K562 (cell line): ENCODE measurements around the gene RSPH3. TPM values are rescaled to one million over a fixed set of nuclear protein-coding genes. Genes with fewer than 3 reads are reported as not detected.

Source experiments
- ATAC-seq: fragments of 200-7000 bp; cut with Tn5 transposase; 3 replicates; pipeline ENCODE4 v1.9.1; 2020; ENCODE audit warnings: moderate library complexity
- BruUV-seq: library from RNA; stranded (reverse); fragments of 400-500 nt; replicated peaks from 2 replicates; lab custom pipeline; 2021; lab: Mats Ljungman, UMichigan
- CTCF ChIA-PET: fragments of 300-600 bp; formaldehyde crosslinking; extraction: SDS; loops from one replicate; lab custom pipeline; 2021; ENCODE audit warnings: low intra/inter-chr PET ratio; lab: Yijun Ruan, JAX
- POLR2A ChIA-PET: fragments of 300-600, 350-650 bp; sonication (Branson Sonifier 250); formaldehyde crosslinking; extraction: SDS; loops from one replicate; lab custom pipeline; 2021; ENCODE audit warnings: antibody characterized with exemption, inconsistent platforms; lab: Yijun Ruan, JAX
- DNase-seq, 4 experiments: peaks; one replicate each; pipeline versions ENCODE4 v3.0.0 to v3.0.0-alpha.2; 2011 to 2018; ENCODE audit warnings: low spot score in 3 of 4, mixed read lengths in 3 of 4; ENCODE audit errors: extremely low read depth in 1 of 4
- FAIRE-seq: peaks from 2 replicates; lab custom pipeline; 2011; peaks lifted over from hg19 to GRCh38; lab: Jason Lieb, UNC
- H2AFZ ChIP-seq: 2 replicates; pipeline ENCODE4 v1.6.0; 2011; ENCODE audit warnings: low read depth, low read length, control low read depth, inconsistent platforms
- H3K27ac ChIP-seq: fragments of 200-600 bp; 3 replicates; pipeline ENCODE4 v1.8.0; 2011; ENCODE audit warnings: low read depth, mild to moderate bottlenecking, control low read depth, inconsistent platforms, low read length, moderate library complexity, mixed read lengths; ENCODE audit errors: extremely low read depth
- H3K27me3 ChIP-seq, 2 experiments: fragments of 300-600 bp in 1 of 2; 2 replicates in 1 of 2; 3 replicates in 1 of 2; pipeline versions ENCODE4 v1.6.0 to v1.8.0; 2011; ENCODE audit warnings: inconsistent platforms in 2 of 2, low read length in 2 of 2, mild to moderate bottlenecking in 1 of 2, mixed read lengths in 1 of 2, moderate library complexity in 1 of 2; ENCODE audit not compliant: control insufficient read depth in 2 of 2, insufficient read depth in 2 of 2
- H3K36me3 ChIP-seq: fragments of 300-600 bp; 3 replicates; pipeline ENCODE4 v1.8.0; 2011; ENCODE audit warnings: mild to moderate bottlenecking, low read length, inconsistent platforms; ENCODE audit not compliant: control insufficient read depth, insufficient read depth
- H3K4me1 ChIP-seq, 2 experiments: fragments of 200-600 bp in 1 of 2; replicated peaks in 1 of 2; 2 replicates in 1 of 2; 3 replicates in 1 of 2; pipeline versions ENCODE4 v1.5.1 to v1.8.0; 2011; ENCODE audit warnings: inconsistent platforms in 2 of 2, low read length in 2 of 2, mild to moderate bottlenecking in 1 of 2, mixed read lengths in 1 of 2, moderate library complexity in 1 of 2; ENCODE audit not compliant: control insufficient read depth in 2 of 2, insufficient read depth in 2 of 2
- H3K4me2 ChIP-seq: 2 replicates; pipeline ENCODE4 v1.6.1; 2011; ENCODE audit warnings: low read length, control low read depth, inconsistent platforms, mixed read lengths; ENCODE audit not compliant: insufficient read depth
- H3K4me3 ChIP-seq: fragments of 200-600 bp; sonication (generic), shearing (Covaris generic); 2 replicates; pipeline ENCODE4 v1.5.1; 2016; ENCODE audit warnings: control low read depth, inconsistent platforms
- H3K79me2 ChIP-seq: fragments of 200-600 bp; 3 replicates; pipeline ENCODE4 v1.8.0; 2011; ENCODE audit warnings: low read length, inconsistent platforms; ENCODE audit not compliant: control insufficient read depth, insufficient read depth
- H3K9ac ChIP-seq, 2 experiments: 2 replicates each; pipeline versions ENCODE4 v1.6.0 to v1.6.1; 2011; ENCODE audit warnings: low read depth in 2 of 2, low read length in 2 of 2, control low read depth in 1 of 2, inconsistent platforms in 1 of 2, mild to moderate bottlenecking in 1 of 2, mixed read lengths in 1 of 2; ENCODE audit not compliant: insufficient read depth in 1 of 2
- H3K9me1 ChIP-seq: one replicate; pipeline ENCODE4 v1.6.0; 2011; ENCODE audit warnings: inconsistent platforms, mild to moderate bottlenecking, low read length, moderate library complexity; ENCODE audit not compliant: control insufficient read depth, insufficient read depth
- H3K9me3 ChIP-seq: replicated peaks from 2 replicates; pipeline ENCODE4 v1.5.1; 2011; ENCODE audit warnings: low read depth, low read length, inconsistent platforms; ENCODE audit not compliant: control insufficient read depth, insufficient read depth
- H4K20me1 ChIP-seq: replicated peaks from 2 replicates; pipeline ENCODE4 v1.6.1; 2011; ENCODE audit warnings: low read length, inconsistent platforms, mixed read lengths; ENCODE audit not compliant: control insufficient read depth, insufficient read depth
- JUND ChIP-seq, 2 experiments: IDR thresholded peaks; 2 replicates in 1 of 2; 3 replicates in 1 of 2; pipeline ENCODE4 v1.6.1; 2011; ENCODE audit warnings: borderline replicate concordance in 2 of 2, low read depth in 2 of 2, low read length in 2 of 2, improper control_type of control experiment in 1 of 2, missing biosample characterization in 1 of 2, missing genetic modification characterization in 1 of 2, missing genetic modification reagents in 1 of 2
- PHF8 ChIP-seq: fragments of 200-600 bp; sonication (generic); IDR thresholded peaks from 2 replicates; pipeline ENCODE4 v1.6.1; 2012; ENCODE audit warnings: mixed run types, mild to moderate bottlenecking, inconsistent platforms, low read length, moderate library complexity, borderline replicate concordance
- SMARCB1 ChIP-seq: IDR thresholded peaks from 2 replicates; pipeline ENCODE4 v1.6.1; 2011; ENCODE audit warnings: improper control_type of control experiment, low read depth; ENCODE audit not compliant: insufficient read length
- U2AF1 ChIP-seq: fragments of 200-400 bp; formaldehyde crosslinking; optimal IDR thresholded peaks from 2 replicates; pipeline ENCODE3; 2017; ENCODE audit warnings: mild to moderate bottlenecking, low read depth, low read length, moderate library complexity
- ZNF140 ChIP-seq: fragments of 250-450 bp; sonication (Bioruptor Pico); IDR thresholded peaks from 2 replicates; pipeline ENCODE4 v1.8.0; 2021; ENCODE audit warnings: moderate library complexity, mild to moderate bottlenecking, inconsistent platforms
- ZNF165 ChIP-seq: fragments of 250-450 bp; sonication (Bioruptor Pico); IDR thresholded peaks from 2 replicates; pipeline ENCODE4 v1.4.0; 2020; ENCODE audit warnings: borderline replicate concordance
- WGBS: fragments of 100-300 bp; shearing (Covaris generic); methylation state at CpG from one replicate; pipeline ENCODE4 v1.1.6; 2016; ENCODE audit warnings: low coverage, mixed read lengths; ENCODE audit not compliant: insufficient coverage; ENCODE audit errors: missing lambda C conversion rate; 5-methylcytosine and 5-hydroxymethylcytosine counted together
- in situ Hi-C: fragments of 300-500 bp; cut with MboI; formaldehyde crosslinking; loops from 4 replicates; pipeline ENCODE4 v1.15.0; 2018; ENCODE audit warnings: inconsistent platforms, mixed read lengths
- intact Hi-C: fragments of 100-400 bp; cut with micrococcal nuclease; formaldehyde crosslinking; loops from 2 replicates; pipeline ENCODE4 v1.14.2; 2022
- polyA plus RNA-seq, 8 experiments: library from polyadenylated mRNA; depleted of rRNA in 4 of 8; stranded (reverse) in 5 of 8; unstranded in 3 of 8; fragments of >200 nt; fragmentation: Nextera tagmentation in 2 of 8; fragmentation: Illumina TruSeq in 1 of 8; extraction: Ambion mirVana in 2 of 8; extraction: Trizol in 1 of 8; gene quantifications; 2 replicates each; pipeline versions ENCODE4 v1.2.1 to v1.2.3, GENCODE V29; 2011 to 2014; ENCODE audit warnings: inconsistent platforms in 1 of 8, missing spikeins in 1 of 8
- total RNA-seq, 7 experiments: library from RNA; depleted of rRNA in 6 of 7; stranded (reverse); fragments of >200 nt in 6 of 7; fragmentation: Illumina TruSeq in 2 of 7; extraction: Trizol in 2 of 7; gene quantifications; 2 replicates each; pipeline versions ENCODE4 v1.2.1 to v1.2.3, GENCODE V29; 2011 to 2021; ENCODE audit warnings: low replicate concordance in 1 of 7
- TF ChIP-seq, protein P1 (sequence below), 2 experiments: fragments of 450-650 bp; formaldehyde crosslinking in 1 of 2; IDR thresholded peaks; 2 replicates each; pipeline versions ENCODE4 v1.4.0 to v1.6.1; 2014 to 2020; ENCODE audit warnings: mild to moderate bottlenecking in 2 of 2, borderline replicate concordance in 1 of 2, low read depth in 1 of 2
- TF ChIP-seq, protein P2 (sequence below): fragments of 250-450 bp; sonication (Bioruptor Pico); IDR thresholded peaks from 2 replicates; pipeline ENCODE4 v1.5.0; 2020; ENCODE audit warnings: mild to moderate bottlenecking

The RSPH3 gene
- total and polyA plus RNA-seq, 9 of the 15 experiments (the other 6 are each of a cell fraction or from before 2014, with no cell fraction given): 0.52 to 2.9 (median 1.5) TPM

GRCh38 chr6:158972241-158973233, 27.5 kb downstream of the RSPH3 start:
- ChIA-PET CTCF (interaction anchor here (0.7 to 3.4 kb wide), 13 partner anchors 14 to 758 kb away, joined by 3 to 49 read pairs (median 5); no protein-coding TSS in a partner anchor), POLR2A (interaction anchor here (0.7 kb wide), 1 partner anchor 153 kb away, joined by 3 read pairs; the partner anchor contains the start of gene EZR)
- Histone ChIP-seq H3K9ac (no peak overlapping the region), H3K4me1 (no peaks in the 10 kb centered on the region), H3K27ac (no peak overlapping the region), H3K79me2 (no peaks in the 10 kb centered on the region), H2AFZ (no peak overlapping the region), H3K9me1 (no peaks in the 10 kb centered on the region), H4K20me1 (no peaks in the 10 kb centered on the region), H3K4me3 (no peak overlapping the region), H3K4me2 (no peak overlapping the region), H3K9me3 (peaks cover 4% of the 10 kb centered on the region; the same call in 1 of the 2 replicates), H3K36me3 (no peaks in the 10 kb centered on the region), H3K27me3 (no peaks in the 10 kb centered on the region)
- no TSS peak for BruUV-seq
- 7% methylated on average over 4 of the region's 4 CpGs for WGBS
- in situ Hi-C loops (loop anchor here (5.0 to 10.0 kb wide), 2 partner anchors 180 to 758 kb away; no protein-coding TSS in a partner anchor), intact Hi-C loops (loop anchor here (1.0 to 5.0 kb wide), 4 partner anchors 179 to 750 kb away; no protein-coding TSS in a partner anchor)
- ATAC-seq: peak; percentile 83
- DNase-seq: peak; percentile 49 to 71 (median 52)
- FAIRE-seq: peak; percentile 88
- TF ChIP-seq SMARCB1: no peak
- no peak for TF ChIP-seq U2AF1
- no peak for TF ChIP-seq PHF8
- peak; percentile 3; the same call in 1 of the 2 replicates for TF ChIP-seq JUND (IDR thresholded peaks at IDR 0.05; ENCODE audit: borderline replicate concordance, low read depth, low read length)
- TF ChIP-seq JUND (tag; IDR thresholded peaks at IDR 0.05; ENCODE audit: borderline replicate concordance, low read depth, low read length): no peak
- no peak for TF ChIP-seq ZNF165
- TF ChIP-seq, protein P1, sequence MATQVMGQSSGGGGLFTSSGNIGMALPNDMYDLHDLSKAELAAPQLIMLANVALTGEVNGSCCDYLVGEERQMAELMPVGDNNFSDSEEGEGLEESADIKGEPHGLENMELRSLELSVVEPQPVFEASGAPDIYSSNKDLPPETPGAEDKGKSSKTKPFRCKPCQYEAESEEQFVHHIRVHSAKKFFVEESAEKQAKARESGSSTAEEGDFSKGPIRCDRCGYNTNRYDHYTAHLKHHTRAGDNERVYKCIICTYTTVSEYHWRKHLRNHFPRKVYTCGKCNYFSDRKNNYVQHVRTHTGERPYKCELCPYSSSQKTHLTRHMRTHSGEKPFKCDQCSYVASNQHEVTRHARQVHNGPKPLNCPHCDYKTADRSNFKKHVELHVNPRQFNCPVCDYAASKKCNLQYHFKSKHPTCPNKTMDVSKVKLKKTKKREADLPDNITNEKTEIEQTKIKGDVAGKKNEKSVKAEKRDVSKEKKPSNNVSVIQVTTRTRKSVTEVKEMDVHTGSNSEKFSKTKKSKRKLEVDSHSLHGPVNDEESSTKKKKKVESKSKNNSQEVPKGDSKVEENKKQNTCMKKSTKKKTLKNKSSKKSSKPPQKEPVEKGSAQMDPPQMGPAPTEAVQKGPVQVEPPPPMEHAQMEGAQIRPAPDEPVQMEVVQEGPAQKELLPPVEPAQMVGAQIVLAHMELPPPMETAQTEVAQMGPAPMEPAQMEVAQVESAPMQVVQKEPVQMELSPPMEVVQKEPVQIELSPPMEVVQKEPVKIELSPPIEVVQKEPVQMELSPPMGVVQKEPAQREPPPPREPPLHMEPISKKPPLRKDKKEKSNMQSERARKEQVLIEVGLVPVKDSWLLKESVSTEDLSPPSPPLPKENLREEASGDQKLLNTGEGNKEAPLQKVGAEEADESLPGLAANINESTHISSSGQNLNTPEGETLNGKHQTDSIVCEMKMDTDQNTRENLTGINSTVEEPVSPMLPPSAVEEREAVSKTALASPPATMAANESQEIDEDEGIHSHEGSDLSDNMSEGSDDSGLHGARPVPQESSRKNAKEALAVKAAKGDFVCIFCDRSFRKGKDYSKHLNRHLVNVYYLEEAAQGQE (IDR thresholded peaks at IDR 0.05; ENCODE audit: borderline replicate concordance): peak; percentile 92
- TF ChIP-seq, protein P1 (CRISPR knock-in tag; IDR thresholded peaks at IDR 0.05; ENCODE audit: low read depth): no peak
- TF ChIP-seq, protein P2, sequence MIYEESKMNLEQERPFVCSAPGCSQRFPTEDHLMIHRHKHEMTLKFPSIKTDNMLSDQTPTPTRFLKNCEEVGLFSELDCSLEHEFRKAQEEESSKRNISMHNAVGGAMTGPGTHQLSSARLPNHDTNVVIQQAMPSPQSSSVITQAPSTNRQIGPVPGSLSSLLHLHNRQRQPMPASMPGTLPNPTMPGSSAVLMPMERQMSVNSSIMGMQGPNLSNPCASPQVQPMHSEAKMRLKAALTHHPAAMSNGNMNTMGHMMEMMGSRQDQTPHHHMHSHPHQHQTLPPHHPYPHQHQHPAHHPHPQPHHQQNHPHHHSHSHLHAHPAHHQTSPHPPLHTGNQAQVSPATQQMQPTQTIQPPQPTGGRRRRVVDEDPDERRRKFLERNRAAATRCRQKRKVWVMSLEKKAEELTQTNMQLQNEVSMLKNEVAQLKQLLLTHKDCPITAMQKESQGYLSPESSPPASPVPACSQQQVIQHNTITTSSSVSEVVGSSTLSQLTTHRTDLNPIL: no peak
- no peak for TF ChIP-seq ZNF140
